Measurements from ENCODE around the gene ETV6. TPM values are rescaled to one million over a fixed set of nuclear protein-coding genes. Genes with fewer than 3 reads are reported as not detected.

ETV6 gene
- total RNA-seq, 4 donors from 2014 or later = 17.2 to 28.2 (median 19.3) TPM

DNA sequence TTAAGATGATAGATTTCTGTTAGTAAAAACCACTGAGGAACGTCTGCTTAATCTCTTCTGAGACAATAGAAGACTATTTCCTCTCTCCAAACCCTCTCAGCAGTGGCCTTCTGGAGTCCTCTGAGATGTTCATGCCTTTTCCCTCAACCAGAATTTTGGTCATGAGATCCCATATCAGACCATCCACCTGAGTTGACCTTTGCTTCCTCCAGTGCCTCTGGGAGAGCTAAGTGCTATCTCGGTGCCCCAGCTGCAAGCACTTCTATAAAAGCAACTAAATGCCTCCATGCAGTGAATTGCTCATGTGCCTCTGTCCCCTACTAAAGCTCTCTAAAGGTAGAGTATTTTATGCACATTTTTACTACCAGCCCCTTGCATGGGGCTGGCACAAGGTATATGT lies 248.4 kb downstream of the ETV6 start:
- TF ChIP-seq, protein P1, sequence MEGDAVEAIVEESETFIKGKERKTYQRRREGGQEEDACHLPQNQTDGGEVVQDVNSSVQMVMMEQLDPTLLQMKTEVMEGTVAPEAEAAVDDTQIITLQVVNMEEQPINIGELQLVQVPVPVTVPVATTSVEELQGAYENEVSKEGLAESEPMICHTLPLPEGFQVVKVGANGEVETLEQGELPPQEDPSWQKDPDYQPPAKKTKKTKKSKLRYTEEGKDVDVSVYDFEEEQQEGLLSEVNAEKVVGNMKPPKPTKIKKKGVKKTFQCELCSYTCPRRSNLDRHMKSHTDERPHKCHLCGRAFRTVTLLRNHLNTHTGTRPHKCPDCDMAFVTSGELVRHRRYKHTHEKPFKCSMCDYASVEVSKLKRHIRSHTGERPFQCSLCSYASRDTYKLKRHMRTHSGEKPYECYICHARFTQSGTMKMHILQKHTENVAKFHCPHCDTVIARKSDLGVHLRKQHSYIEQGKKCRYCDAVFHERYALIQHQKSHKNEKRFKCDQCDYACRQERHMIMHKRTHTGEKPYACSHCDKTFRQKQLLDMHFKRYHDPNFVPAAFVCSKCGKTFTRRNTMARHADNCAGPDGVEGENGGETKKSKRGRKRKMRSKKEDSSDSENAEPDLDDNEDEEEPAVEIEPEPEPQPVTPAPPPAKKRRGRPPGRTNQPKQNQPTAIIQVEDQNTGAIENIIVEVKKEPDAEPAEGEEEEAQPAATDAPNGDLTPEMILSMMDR (IDR thresholded peaks at IDR 0.05; ENCODE audit: low read depth) = no peak

- TF ChIP-seq, protein P1 (IDR thresholded peaks at IDR 0.05; ENCODE audit: low read depth) = no peak
Observed at GRCh38 chr12:11901701-11902524, 252.4 kb downstream of the ETV6 start.

- TF ChIP-seq, protein P1 (IDR thresholded peaks at IDR 0.05; ENCODE audit: low read depth) = no peak
Observed at GRCh38 chr12:11902525-11902875, 253.0 kb downstream of the ETV6 start.

GRCh38 chr12:11904124-11904523 lies 254.7 kb downstream of the ETV6 start:
- TF ChIP-seq, protein P1 (IDR thresholded peaks at IDR 0.05; ENCODE audit: low read depth) = no peak

- TF ChIP-seq, protein P1 (IDR thresholded peaks at IDR 0.05; ENCODE audit: low read depth) = no peak
Observed at GRCh38 chr12:11905534-11905933, 256.1 kb downstream of the ETV6 start.

- TF ChIP-seq, protein P1 (IDR thresholded peaks at IDR 0.05; ENCODE audit: low read depth) = no peak
Observed at GRCh38 chr12:11906286-11906935, 256.9 kb downstream of the ETV6 start.

GRCh38 chr12:11907625-11908024 lies 258.2 kb downstream of the ETV6 start:
- TF ChIP-seq, protein P1 (IDR thresholded peaks at IDR 0.05; ENCODE audit: low read depth) = no peak
